GM11168 (cell line): ENCODE measurements around the gene GNG12.

ENCODE experiments used
- in situ Hi-C: fragments of 300-500 bp; cut with MboI; formaldehyde crosslinking; loops from one replicate; pipeline ENCODE4 v1.12.0; 2022; ENCODE audit warnings: low sequenced_read_pairs; ENCODE audit not compliant: unreplicated experiment

GNG12 gene

DNA sequence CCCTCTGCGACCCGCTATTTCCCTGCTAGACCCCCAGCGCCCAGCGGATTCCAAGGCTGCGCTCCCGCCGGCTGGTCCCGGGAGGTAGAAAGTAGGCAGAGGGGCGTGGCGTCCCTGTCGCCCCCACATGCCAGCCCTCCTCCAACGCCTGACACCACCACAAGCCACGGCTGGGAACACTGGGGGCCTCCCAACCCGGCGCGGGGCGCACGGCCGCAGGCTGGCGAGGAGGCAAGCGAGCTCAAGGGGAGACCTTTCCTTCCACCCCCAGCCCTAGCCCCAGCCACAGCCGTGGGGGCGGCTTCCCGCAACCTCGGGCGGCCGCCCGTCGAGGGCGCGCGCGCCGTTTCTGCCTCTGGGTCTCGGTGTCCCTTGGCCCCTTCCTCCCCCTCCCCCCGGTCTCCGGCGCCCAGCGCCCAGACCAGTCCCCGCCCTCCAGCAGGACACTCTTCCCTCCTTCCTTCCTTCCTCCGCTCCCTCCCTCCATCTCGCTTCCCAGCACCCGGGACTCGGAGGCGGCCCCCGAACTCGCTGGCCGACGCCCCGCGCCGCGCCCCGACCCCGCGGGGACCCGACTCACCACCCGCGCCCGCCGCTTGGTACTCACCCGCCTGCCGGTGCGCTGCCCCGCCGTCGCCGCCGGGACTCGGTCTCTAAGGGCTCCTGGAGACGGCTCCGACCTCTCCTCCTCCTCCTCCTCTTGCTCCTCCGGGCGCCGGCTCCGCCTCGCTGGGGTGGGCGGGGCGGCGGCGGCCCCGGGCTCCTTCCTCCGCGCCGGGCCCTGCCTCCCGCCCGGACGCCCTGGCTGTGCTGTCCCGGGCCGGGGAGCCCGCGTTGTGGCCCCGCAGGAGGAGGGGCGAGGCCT is at the start of gene GNG12:
TSS of gene GNG12 (minus strand) at position 731 of the 865 bp plus-strand sequence. CDS start 125,781 bp downstream, outside the sequence.
- in situ Hi-C loops: no loop called here

- in situ Hi-C loops: no loop called here
These were observed 49.1 kb upstream of the GNG12 start for GRCh38 chr1:67882196-67882958.

DNA sequence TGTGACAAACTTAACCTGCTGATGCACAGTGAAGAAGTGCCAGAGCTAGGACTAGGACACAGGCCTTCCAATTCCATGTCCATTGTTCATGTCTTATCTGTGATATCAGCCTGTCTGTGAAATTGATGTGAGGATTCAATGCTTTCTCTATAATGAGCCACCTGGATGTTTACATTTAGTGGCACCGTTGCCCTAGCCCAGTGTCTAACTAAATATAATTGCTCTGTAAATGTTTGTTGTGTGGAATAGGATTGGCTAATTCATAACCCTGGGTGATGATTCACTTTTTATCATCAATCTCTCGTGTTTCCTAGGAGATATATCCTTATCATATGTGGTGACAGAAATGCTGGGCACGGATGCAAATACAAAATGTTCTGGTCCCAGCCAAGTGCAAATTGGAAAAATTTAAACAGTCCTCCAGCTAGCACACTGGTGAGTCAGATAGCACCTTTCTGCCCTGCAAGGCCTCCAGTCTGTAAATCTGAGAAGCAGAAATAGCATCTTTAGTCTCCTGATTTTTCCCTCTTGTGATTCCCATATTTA is 46.9 kb upstream of the GNG12 start:
- in situ Hi-C loops: no loop called here

- in situ Hi-C loops: no loop called here
These were observed 46.2 kb upstream of the GNG12 start for GRCh38 chr1:67879485-67879884.

DNA sequence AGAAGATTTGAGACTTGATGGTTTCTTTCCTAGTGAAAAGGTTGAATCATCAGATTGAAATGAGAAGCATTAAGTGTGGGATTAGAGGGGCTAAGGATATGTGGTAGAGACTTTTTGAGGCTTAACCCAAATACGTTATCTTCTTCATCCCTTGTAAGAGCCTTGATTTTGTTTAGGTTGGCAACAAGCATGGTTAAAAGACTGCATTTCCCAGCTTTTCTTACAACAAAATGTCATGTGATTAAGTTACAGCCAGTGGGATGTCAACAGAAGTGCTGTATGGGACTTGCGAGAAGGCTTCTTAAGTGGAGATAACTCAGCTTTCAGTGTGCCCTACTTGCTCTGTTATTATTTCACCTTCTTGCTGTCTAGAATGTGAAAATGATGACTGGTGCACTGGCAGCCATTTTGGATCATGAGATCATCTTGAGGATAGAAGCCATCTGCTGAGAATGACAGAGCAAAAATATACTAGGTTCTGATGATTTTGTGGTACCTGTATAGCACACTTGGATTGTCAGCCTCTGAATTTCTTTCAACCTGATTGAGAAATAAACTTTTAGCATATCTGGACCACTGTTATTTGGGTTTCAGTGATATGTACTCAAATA is 41.3 kb upstream of the GNG12 start:
- in situ Hi-C loops: no loop called here

DNA sequence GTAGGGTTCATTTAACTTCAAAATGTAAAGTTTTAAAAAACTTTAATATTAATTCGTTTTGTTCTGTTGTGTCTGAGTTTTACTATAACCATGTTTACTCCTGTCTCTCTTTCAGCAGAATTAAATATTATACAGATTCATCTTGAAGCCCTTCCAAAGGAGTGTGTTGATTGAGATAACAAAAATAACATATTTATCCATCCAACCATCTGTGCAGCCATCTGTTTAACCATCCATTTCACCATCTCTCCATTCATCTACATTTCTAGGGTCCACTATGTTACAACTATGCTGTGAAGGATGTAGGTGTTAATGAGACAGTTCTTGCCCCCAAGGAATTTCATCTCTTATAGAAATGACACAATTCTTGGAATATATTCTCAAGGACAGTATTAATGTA is 36.0 kb upstream of the GNG12 start:
- in situ Hi-C loops: no loop called here

GRCh38 chr1:67863637-67864036 is 30.4 kb upstream of the GNG12 start:
- in situ Hi-C loops: no loop called here

- in situ Hi-C loops: no loop called here
These were observed 29.4 kb upstream of the GNG12 start for GRCh38 chr1:67862685-67863084.

DNA sequence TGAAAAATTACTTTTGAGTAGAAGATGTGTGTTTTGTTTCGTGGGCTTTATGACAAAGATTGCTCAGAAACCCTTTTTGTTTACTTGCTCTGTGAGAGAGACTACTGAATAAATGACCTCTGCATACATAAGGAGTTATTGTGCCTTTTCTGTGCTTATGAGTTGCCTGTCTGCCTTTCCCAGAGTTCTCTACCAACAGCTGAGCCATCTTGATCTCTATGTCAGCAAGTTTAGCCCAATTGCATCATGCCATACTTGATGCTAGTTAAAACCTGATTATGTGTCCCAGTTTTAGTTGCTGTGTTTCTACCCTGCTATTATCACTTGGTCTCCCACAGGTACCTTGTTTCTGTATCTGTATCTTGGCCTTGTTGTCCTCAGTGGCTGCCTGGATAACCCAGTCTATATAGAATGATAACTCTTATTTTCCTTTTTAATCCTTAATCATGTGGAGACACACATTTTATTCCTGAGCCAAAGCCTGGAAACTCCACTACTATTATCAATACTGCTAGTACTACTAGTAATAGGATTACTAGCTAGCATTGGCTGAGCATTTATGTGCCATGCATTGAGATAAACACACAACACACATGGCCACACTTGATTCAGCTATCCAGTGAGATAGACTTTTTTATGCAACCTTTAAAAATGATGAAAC is 28.7 kb upstream of the GNG12 start:
- in situ Hi-C loops: no loop called here

DNA sequence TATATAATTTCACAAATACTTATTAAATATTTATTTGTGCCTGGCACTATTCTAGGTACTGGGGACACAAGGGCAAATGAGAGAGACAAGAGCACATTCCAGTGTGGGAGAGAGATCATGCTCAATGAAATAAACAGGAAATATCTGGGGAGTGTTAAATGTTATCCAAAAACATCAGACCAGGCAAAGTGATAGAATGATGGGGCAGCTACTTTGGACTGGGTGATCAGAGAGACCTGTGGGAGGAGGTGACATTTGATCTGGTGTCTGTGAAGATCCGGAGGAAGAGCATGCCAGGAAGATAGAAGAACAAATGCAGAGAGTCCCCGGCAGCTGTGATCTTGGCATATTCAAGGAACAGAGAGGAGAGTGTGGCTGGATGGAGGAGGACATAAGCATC is 27.5 kb upstream of the GNG12 start:
- in situ Hi-C loops: no loop called here

DNA sequence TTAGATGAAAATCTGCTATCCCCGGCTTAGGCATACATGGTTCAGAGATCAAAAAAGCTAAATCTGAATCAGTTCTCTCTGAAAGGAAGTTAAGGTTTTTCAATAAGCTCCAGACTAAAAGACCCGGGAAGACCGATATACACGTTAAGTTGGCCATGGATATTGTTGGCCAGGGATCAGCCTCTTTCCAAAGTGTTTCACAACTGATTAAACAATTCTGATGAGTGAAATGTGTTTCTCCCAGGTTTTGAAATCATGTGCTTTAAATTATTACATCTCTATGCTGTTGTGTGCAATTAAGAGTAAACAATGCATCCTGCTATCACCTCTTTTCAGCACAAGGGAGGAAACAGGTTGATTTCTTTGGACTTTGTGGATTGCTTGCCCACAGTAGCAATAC is 23.7 kb upstream of the GNG12 start:
- in situ Hi-C loops: no loop called here

GRCh38 chr1:67855961-67856360 is 22.7 kb upstream of the GNG12 start:
- in situ Hi-C loops: no loop called here

GRCh38 chr1:67855444-67855843 is 22.2 kb upstream of the GNG12 start:
- in situ Hi-C loops: no loop called here

GRCh38 chr1:67853704-67854103 is 20.4 kb upstream of the GNG12 start:
- in situ Hi-C loops: no loop called here

GRCh38 chr1:67851800-67852199 is 18.5 kb upstream of the GNG12 start:
- in situ Hi-C loops: no loop called here

- in situ Hi-C loops: no loop called here
These were observed 17.4 kb upstream of the GNG12 start for GRCh38 chr1:67850611-67851075.

GRCh38 chr1:67850151-67850551 is 16.9 kb upstream of the GNG12 start:
- in situ Hi-C loops: no loop called here

GRCh38 chr1:67847466-67847865 is 14.2 kb upstream of the GNG12 start:
- in situ Hi-C loops: no loop called here

DNA sequence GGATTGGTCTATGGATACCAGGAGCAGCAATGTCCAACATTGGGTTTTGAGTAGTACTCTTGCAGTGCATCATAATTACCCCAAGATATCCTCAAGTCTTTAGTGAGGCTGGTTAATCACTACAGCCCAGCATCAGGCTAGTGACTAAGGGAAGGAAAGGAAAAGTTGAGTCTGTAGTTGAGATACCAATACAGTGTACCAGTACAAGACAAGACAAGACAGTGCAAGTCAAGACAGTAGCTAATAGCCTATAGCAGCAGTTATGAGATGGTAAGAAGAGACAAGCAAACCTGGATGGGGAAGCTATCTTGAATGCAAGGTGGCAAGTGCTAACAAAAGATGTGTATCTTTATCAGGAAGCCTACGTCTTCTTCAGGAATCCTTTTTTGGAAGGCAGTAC is 13.3 kb upstream of the GNG12 start:
- in situ Hi-C loops: no loop called here

DNA sequence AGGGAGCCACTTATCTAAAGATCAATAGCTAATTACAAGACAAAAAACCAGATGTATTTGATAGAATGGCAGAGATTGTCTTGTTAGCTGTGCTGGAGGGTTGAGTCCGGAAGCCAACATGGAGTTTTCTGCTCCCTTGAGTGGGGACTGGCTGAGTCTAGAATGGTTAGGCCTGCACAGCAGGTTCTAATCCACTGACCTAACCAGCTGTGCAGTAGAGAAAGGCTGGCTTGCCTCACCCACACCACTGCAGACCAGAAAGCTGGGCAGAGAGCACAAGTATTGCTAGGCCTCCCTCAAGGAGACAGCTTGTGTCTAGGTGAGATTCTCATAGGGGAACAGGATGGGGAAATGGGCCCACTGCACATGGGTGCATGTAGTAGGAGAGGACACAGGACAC is 11.7 kb upstream of the GNG12 start:
- in situ Hi-C loops: no loop called here
